Retinal pigment epithelial cell (primary cell): ENCODE measurements around the gene TANGO6.
"Not testable (repeated sequence)": the region's sequence is repeated elsewhere in the genome, so short reads cannot be mapped to it uniquely, and the experiment has no call there.

Experiments
- DNase-seq: peaks from one replicate; pipeline ENCODE4 v3.0.0-alpha.2; 2010; ENCODE audit warnings: low read depth
- H3K4me3 ChIP-seq: 2 replicates; pipeline ENCODE4 v1.5.1; 2011; ENCODE audit warnings: mild to moderate bottlenecking, low read length, control low read depth, moderate library complexity
- TF ChIP-seq, protein P1 (sequence below): conservative IDR thresholded peaks from 2 replicates; pipeline ENCODE4 v1.5.1; 2011; ENCODE audit warnings: low read depth, low read length, control low read depth, inconsistent platforms

Gene TANGO6

DNA sequence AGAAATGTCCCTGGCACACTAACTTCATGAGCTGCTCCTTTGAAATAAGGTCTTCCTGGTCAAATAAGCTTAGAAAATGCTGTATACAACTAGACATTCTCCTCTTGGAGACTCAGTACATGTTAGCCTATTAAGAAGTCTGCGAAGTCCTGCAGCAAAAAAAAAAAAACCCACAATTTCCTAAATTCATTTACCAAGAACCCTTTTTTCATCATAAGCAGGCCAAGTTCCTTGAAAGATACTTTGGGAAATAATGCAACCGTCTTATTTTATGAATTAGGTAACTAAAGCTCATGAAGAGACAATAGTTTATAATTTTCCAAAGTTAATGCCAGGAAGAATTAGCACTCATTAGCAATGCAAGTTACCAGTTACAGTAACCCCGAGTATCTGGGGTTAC lies 213.1 kb downstream of the TANGO6 start:
- TF ChIP-seq, protein P1, sequence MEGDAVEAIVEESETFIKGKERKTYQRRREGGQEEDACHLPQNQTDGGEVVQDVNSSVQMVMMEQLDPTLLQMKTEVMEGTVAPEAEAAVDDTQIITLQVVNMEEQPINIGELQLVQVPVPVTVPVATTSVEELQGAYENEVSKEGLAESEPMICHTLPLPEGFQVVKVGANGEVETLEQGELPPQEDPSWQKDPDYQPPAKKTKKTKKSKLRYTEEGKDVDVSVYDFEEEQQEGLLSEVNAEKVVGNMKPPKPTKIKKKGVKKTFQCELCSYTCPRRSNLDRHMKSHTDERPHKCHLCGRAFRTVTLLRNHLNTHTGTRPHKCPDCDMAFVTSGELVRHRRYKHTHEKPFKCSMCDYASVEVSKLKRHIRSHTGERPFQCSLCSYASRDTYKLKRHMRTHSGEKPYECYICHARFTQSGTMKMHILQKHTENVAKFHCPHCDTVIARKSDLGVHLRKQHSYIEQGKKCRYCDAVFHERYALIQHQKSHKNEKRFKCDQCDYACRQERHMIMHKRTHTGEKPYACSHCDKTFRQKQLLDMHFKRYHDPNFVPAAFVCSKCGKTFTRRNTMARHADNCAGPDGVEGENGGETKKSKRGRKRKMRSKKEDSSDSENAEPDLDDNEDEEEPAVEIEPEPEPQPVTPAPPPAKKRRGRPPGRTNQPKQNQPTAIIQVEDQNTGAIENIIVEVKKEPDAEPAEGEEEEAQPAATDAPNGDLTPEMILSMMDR = no peak

DNA sequence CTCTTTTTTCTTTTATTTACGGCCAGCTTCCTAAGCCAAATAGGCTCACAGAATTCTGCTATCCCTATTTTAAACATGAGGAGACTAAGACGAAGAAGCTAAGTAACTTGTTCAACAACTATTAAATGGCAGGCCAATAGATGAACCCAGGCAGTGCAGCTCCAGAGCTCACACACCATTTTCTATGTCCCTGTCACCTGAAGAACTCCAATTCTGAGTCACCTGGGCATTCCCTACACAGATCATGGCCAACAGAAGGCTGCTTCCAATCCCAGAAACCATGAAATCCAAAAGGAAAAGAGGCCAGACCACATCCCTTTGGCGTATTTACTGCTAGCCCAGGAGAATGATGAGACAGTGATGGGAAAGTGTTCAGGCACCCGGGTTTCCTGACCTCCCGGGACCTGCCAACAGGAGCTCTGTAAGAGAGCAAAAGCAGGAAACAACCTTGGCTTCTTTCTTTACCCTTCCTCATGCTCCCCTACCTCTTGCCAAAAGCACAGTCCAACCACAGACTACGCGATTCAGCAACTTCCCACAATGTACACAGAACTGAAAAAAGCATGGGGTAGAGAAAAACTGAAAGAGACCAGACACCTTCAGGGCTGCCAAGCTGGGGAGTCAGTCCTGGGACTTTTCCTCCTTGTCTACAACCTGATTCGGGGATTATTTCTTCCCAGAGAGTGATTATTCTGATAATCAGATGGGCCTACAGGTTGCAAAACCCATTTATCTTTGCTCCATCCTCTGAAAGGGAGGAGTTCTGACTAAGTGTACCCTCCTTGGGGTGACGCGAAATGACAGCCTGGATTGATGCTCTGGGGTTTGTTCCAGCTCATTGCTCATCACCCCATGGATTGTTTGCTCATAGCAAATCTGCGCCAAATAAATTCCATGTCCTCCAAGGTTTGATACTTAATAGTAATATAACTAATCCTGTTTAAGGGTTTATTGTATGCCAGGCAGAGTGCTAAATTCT lies 214.4 kb downstream of the TANGO6 start:
- peak; percentile 49 for DNase-seq
- TF ChIP-seq, protein P1 = no peak
- H3K4me3 ChIP-seq = no peak overlapping the region

More for the DNA sequence above, 213.1 kb downstream of the TANGO6 start:
- H3K4me3 ChIP-seq = no peak overlapping the region
- no peak for DNase-seq

DNA sequence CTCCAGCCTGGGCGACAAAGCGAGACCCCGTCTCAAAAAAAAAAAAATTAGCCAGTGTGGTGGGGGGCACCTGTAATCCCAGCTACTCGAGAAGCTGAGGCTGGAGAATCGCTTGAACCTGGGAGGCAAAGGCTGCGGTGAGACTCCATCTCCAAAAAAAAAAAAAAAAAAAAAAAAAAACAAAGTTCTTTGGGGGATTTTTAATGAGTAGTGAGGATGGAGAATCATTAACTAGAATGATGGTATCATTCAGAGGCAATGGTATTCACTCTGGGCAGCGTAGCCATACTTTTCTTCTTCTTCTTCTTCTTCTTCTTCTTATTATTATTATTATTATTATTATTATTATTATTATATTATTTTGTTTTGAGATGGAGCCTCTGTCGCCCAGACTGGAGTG lies 220.2 kb downstream of the TANGO6 start:
- DNase-seq, H3K4me3 ChIP-seq: not testable (repeated sequence)

DNA sequence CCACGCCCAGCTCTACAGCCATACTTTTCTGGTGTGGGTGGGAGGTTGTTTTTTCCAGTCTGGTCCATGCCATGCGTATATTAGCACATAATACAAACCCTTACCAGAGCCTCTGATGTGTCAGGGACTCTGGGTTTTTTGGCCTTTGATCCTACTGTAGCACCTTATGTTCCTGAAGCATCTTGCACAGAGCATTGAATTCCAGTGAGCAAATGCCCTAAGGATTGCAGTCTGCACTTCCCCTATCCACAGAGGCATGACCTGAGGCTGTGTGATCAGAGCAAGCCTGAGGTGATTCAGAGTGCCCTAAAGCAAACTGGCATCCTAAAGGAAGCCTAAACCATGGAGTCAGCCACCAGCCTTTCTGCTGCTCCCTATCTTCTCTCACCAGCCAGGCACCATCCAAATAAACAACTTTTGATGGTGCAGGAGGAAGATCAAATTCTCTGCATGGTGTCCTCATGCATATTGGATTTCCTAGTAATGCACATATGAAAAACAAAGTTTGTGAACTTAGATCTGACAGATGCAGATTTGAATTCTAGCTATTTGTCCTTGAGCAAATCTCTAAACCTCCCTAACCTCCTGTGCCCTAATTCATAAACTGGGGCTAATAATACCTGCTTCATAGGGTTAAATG lies 220.9 kb downstream of the TANGO6 start:
- no peak for DNase-seq
- TF ChIP-seq, protein P1 = no peak
- no peak overlapping the region for H3K4me3 ChIP-seq

DNA sequence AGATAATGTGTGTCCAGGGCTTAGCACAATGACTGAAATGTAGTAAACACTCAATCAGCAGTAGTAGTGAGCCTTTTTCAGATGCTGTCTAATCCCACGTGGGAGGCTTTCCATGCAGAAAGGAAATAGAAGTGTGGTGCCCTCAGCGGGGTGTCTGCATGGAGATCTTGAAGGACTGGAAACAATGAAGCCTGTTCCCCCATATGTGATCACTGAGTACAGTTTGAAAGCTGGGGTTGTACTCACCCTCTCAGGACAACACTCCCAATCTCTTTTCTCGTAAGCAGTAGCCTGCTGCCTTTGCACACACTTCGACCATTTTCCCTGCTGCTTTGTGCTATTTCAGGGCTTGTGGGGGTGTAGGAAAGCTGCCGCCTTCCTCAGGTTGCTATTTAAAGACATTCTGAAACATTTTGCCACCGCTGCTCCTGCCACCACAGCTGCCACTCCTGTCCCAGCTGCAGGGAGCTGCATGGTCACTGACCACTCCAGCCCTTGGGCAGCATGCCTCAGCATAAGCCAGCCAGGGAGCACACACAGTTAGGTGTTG lies 221.5 kb downstream of the TANGO6 start:
- no peak overlapping the region for H3K4me3 ChIP-seq
- TF ChIP-seq, protein P1 = no peak
- no peak for DNase-seq

DNA sequence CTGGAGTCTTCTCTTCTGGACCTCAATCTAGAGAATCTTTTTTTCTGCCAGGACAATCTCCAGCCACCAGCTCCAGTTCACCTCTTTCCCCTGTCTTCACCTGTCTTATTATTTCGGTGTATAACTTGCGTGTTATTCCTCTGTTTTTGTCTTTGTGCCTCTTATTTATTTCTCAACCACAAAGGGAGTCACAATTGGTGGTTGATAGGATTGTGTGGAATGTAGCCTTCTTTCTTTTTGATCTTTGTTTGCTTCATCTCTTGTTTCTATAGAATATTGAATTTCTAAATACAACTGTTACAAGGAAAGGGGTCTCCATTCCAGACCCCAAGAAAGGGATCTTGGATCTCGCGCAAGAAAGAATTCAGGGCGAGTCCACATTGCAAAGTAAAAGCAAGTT lies 226.2 kb downstream of the TANGO6 start:
- no peak for DNase-seq
- TF ChIP-seq, protein P1 = no peak
- H3K4me3 ChIP-seq = no peak overlapping the region

DNA sequence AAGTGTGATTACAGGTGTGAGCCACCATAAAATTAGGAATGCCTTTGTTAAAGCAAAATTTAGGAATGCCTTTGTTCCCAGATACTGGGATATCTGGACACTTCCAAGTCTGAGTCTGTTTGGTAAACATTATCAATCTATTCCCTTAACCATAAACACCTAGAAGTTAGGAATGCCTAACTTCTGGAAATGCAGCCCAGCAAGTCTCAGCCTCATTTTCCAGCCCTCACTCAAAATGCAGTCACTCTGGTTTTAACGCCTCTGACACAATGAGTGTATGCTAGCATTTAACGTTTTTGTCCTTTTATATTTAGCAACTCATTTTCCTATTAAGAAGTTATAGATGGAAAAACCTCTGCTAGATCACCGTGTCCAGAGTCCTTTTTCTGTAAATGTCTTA lies 227.7 kb downstream of the TANGO6 start:
- no peak overlapping the region for H3K4me3 ChIP-seq
- DNase-seq = no peak
- TF ChIP-seq, protein P1 = no peak
